A549 (cell line): ENCODE results near the gene INPP5A.

Source experiments
- FOSB ChIP-seq: fragments of 250-450 bp; sonication (Bioruptor Pico); IDR thresholded peaks from 2 replicates; pipeline ENCODE4 v1.5.0; 2020; ENCODE audit warnings: mild to moderate bottlenecking, moderate library complexity
- MYC ChIP-seq: IDR thresholded peaks from 2 replicates; pipeline ENCODE4 v1.6.1; 2012; ENCODE audit warnings: mild to moderate bottlenecking, inconsistent platforms, low read length, improper control_type of control experiment, borderline replicate concordance

DNA sequence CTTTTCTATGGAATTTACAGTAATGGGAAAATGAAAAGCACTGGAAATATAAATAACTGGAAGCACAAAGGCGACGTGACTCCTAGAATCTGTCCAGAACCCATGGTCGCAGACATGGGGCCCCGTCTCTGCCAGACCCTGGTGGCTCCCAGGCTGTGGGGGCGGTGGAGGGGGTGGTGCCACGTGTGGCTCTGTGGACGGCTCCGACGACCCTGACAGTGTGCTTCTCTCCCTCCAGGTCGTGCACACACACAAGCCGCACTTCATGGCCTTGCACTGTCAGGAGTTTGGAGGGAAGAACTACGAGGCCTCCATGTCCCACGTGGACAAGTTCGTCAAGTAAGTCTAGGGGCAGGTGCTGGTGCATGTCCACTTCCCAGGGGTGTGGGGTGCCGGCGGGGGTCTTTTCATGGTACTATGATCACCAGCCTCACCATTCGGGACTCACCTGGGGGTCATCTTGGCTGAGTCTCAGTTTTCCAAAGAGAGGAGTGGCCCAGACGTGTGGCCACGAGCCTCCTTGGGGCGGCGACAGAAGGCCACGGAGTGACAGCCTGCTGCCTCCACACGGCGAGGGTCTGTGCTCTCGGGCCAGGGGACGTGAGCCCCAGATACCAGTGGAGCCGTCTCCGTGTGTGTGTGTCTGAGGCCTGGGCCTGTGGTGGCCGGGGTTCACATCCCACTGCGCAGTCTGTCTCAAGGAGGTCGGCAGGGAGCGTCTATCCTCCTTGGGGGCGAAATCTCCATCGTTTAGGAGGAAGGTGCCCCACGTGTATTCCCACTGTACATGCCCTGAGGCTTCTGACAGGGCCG lies 108.2 kb downstream of the INPP5A start:
- no peak for TF ChIP-seq FOSB (CRISPR knock-in tag)
- no peak for TF ChIP-seq MYC
